ENCODE measurements around the gene S100B. TPM values are rescaled to one million over a fixed set of nuclear protein-coding genes. Genes with fewer than 3 reads are reported as not detected.

The S100B gene
- 2.8 TPM for total RNA-seq
- long read RNA-seq, partial matches to known transcripts: 0 of 3 reads
- long read RNA-seq, other reads (novel, unspliced or antisense): 0 of 3 reads

DNA sequence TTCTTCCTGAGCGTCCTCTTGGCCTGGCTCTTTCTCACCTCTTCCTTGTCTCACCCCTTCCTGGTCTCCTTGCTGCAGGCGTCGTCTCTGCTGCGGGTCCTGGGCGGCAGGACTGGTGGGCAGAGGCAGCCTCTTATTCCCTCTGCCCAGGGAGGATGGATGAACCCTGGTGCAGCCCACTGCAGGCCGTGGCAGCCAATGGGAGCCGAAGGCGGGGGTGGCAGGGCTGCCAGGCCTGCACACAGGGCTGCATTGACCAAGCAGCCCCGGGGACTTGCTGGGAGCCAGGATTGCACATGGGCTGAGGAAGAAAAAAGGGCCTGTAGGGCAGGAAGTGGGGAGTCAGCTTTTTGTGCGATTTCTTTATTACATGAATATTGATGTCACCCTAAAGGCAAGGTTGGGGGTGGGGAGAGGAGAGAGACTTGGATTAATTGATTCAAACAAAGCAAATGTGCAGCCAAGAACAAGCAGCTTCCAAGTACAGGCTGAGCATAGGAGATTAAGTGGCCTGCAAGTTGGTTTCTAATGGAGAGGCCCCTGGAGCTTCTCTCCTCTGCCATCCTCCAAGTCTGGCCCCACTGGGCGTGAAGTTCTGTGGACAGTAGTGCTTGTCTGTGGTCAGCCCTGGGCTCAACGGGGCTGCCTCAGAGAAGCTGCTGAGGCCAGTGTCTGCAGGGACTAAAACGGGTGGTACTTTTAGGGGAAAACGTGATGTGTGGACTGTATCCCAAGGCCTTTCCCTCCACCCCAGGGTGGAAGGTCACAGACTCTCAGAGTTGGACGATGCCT, at the start of gene S100B:
S100B (minus strand) TSS at position 108 of the 792 bp plus-strand sequence. CDS start 2,667 bp downstream, outside the sequence.
- no peak for DNase-seq
- H3K36me3 ChIP-seq: no peaks in the 10 kb centered on the region
- H3K9me3 ChIP-seq (replicated peaks): peaks cover 2% of the 10 kb centered on the region
- peaks cover 1% of the 10 kb centered on the region for H3K4me1 ChIP-seq
- intact Hi-C loops (cut with micrococcal nuclease): no loop called here
- H3K27me3 ChIP-seq (ENCODE audit: low read depth): no peaks in the 10 kb centered on the region
- H3K4me3 ChIP-seq: peak within 1 kb of the TSS; percentile 29
- peak within 1 kb of the TSS; percentile 53 for H3K27ac ChIP-seq (replicated peaks)
- no peak for TF ChIP-seq CTCF (IDR thresholded peaks at IDR 0.05; ENCODE audit: borderline replicate concordance)

- no peak for TF ChIP-seq CTCF (IDR thresholded peaks at IDR 0.05; ENCODE audit: borderline replicate concordance)
- peak overlapping the region; percentile 51 for H3K27ac ChIP-seq (replicated peaks)
- intact Hi-C loops (cut with micrococcal nuclease): no loop called here
- H3K36me3 ChIP-seq: peaks cover 99% of the 10 kb centered on the region
- H3K9me3 ChIP-seq (replicated peaks): peaks cover 19% of the 10 kb centered on the region
- H3K4me3 ChIP-seq: no peak overlapping the region
- H3K27me3 ChIP-seq (ENCODE audit: low read depth): no peaks in the 10 kb centered on the region
- no peak for DNase-seq
- peaks cover 16% of the 10 kb centered on the region for H3K4me1 ChIP-seq
Measured at GRCh38 chr21:46651121-46651520, 46.2 kb upstream of the S100B start.

- TF ChIP-seq CTCF (IDR thresholded peaks at IDR 0.05; ENCODE audit: borderline replicate concordance): no peak
- H3K9me3 ChIP-seq (replicated peaks): peaks cover 14% of the 10 kb centered on the region
- peaks cover 99% of the 10 kb centered on the region for H3K36me3 ChIP-seq
- H3K4me1 ChIP-seq: peaks cover 16% of the 10 kb centered on the region
- H3K27me3 ChIP-seq (ENCODE audit: low read depth): no peaks in the 10 kb centered on the region
- no peak overlapping the region for H3K4me3 ChIP-seq
- H3K27ac ChIP-seq (replicated peaks): peak overlapping the region; percentile 51
- intact Hi-C loops (cut with micrococcal nuclease): no loop called here
- peak; percentile 44 for DNase-seq
Measured at GRCh38 chr21:46650476-46651098, 45.7 kb upstream of the S100B start.

DNA sequence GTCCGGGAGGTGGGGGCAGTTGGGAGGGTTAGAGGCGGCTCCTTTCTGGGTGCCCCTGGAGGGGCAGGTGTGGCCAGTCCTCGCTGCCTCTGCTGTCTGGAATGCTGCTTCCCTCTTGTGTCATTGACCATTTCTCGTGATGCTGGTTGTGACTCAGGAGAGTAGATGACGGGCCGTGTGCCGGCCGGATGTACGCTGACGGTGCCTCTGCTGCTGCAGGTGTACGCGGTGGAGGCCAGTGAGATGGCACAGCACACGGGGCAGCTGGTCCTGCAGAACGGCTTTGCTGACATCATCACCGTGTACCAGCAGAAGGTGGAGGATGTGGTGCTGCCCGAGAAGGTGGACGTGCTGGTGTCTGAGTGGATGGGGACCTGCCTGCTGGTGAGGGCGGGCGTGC, 44.5 kb upstream of the S100B start:
- Histone ChIP-seq H3K36me3 (peaks cover 99% of the 10 kb centered on the region), H3K27ac (replicated peaks) (no peak overlapping the region), H3K9me3 (replicated peaks) (peaks cover 1% of the 10 kb centered on the region), H3K27me3 (ENCODE audit: low read depth) (no peaks in the 10 kb centered on the region), H3K4me1 (peaks cover 16% of the 10 kb centered on the region), H3K4me3 (no peak overlapping the region)
- intact Hi-C loops (cut with micrococcal nuclease): no loop called here
- no peak for TF ChIP-seq CTCF (IDR thresholded peaks at IDR 0.05; ENCODE audit: borderline replicate concordance)
- no peak for DNase-seq

- peaks cover 99% of the 10 kb centered on the region for H3K36me3 ChIP-seq
- no peaks in the 10 kb centered on the region for H3K9me3 ChIP-seq (replicated peaks)
- intact Hi-C loops (cut with micrococcal nuclease): no loop called here
- H3K27ac ChIP-seq (replicated peaks): no peak overlapping the region
- no peak for TF ChIP-seq CTCF (IDR thresholded peaks at IDR 0.05; ENCODE audit: borderline replicate concordance)
- H3K4me3 ChIP-seq: no peak overlapping the region
- no peaks in the 10 kb centered on the region for H3K27me3 ChIP-seq (ENCODE audit: low read depth)
- no peak for DNase-seq
- H3K4me1 ChIP-seq: peaks cover 16% of the 10 kb centered on the region
Measured at GRCh38 chr21:46648539-46648938, 43.7 kb upstream of the S100B start.

Measured in left ventricle myocardium inferior (tissue), 1 donor.